GM23338 (cell line): ENCODE results near the gene CCDC63.

Experiments used
- EZH2phosphoT487 ChIP-seq: fragments of 200-600 bp; sonication (generic); IDR thresholded peaks from one replicate; pipeline ENCODE4 v1.8.1; 2018; ENCODE audit warnings: antibody characterized with exemption; ENCODE audit not compliant: unreplicated experiment
- NANOG ChIP-seq: IDR thresholded peaks from 2 replicates; pipeline ENCODE4 v1.6.1; 2016; ENCODE audit warnings: antibody characterized with exemption, borderline replicate concordance
- POLR2AphosphoS5 ChIP-seq: IDR thresholded peaks from 2 replicates; pipeline ENCODE4 v1.6.1; 2016; ENCODE audit warnings: antibody characterized with exemption, low read depth

- TF ChIP-seq NANOG (no peak), POLR2AphosphoS5 (peak; percentile 50), EZH2phosphoT487 (no peak)
These were observed at the start of gene CCDC63 for GRCh38 chr12:110846615-110847566.
